Measurements from ENCODE around the gene ABRAXAS1. TPM values are rescaled to one million over a fixed set of nuclear protein-coding genes. Genes with fewer than 3 reads are reported as not detected.

ABRAXAS1 gene
- polyA plus RNA-seq, 1 donor (not counting 4 experiments of a cell fraction or from before 2014, with no cell fraction given), result 9.4 TPM

- H4K20me1 ChIP-seq (ENCODE audit: control insufficient read depth, extremely low read depth, insufficient read depth, low read length), result no peaks in the 10 kb centered on the region
- dilution Hi-C loops (cut with MboI; ENCODE audit: extremely low pct_ligation_motif_present, low sequenced_read_pairs), result no loop called here
- FAIRE-seq, result no peak
Measured at GRCh38 chr4:83522239-83522638, 37.3 kb upstream of the ABRAXAS1 start.

GRCh38 chr4:83516042-83516772 lies 31.3 kb upstream of the ABRAXAS1 start:
- H3K27me3 ChIP-seq (ENCODE audit: control insufficient read depth, extremely low read depth, insufficient read depth, low read length), result no peaks in the 10 kb centered on the region
- no peaks in the 10 kb centered on the region for H4K20me1 ChIP-seq (ENCODE audit: control insufficient read depth, extremely low read depth, insufficient read depth, low read length)
- H3K9ac ChIP-seq (ENCODE audit: control insufficient read depth, extremely low read depth, insufficient read depth, low read length), result no peak overlapping the region
- FAIRE-seq, result no peak
- H3K79me2 ChIP-seq (ENCODE audit: control insufficient read depth, insufficient read depth, low read length), result no peaks in the 10 kb centered on the region
- no peak overlapping the region for H3K4me2 ChIP-seq (ENCODE audit: control insufficient read depth, extremely low read depth, insufficient read depth, low read depth, low read length)
- H3K4me3 ChIP-seq (ENCODE audit: control insufficient read depth in 2 of 3, extremely low read depth in 1 of 3, insufficient read depth in 2 of 3, low read depth in 1 of 3, low read length in 3 of 3), result no peak overlapping the region
- no peak overlapping the region for H2AFZ ChIP-seq (ENCODE audit: control insufficient read depth, low read length)
- dilution Hi-C loops (cut with MboI; ENCODE audit: extremely low pct_ligation_motif_present, low sequenced_read_pairs), result no loop called here
- peak; percentile 30 for DNase-seq (ENCODE audit: low read depth, low spot score)
- H3K27ac ChIP-seq (ENCODE audit: control insufficient read depth, insufficient read depth, low read length), result no peak overlapping the region
- H3K4me1 ChIP-seq (ENCODE audit: control insufficient read depth, extremely low read depth, insufficient read depth, low read length), result no peaks in the 10 kb centered on the region
- no peaks in the 10 kb centered on the region for H3K9me1 ChIP-seq (ENCODE audit: control insufficient read depth, extremely low read depth, insufficient read depth, low read length)
- TF ChIP-seq EZH2 (IDR thresholded peaks at IDR 0.05; ENCODE audit: low read length), result no peak
- TF ChIP-seq, protein P1, sequence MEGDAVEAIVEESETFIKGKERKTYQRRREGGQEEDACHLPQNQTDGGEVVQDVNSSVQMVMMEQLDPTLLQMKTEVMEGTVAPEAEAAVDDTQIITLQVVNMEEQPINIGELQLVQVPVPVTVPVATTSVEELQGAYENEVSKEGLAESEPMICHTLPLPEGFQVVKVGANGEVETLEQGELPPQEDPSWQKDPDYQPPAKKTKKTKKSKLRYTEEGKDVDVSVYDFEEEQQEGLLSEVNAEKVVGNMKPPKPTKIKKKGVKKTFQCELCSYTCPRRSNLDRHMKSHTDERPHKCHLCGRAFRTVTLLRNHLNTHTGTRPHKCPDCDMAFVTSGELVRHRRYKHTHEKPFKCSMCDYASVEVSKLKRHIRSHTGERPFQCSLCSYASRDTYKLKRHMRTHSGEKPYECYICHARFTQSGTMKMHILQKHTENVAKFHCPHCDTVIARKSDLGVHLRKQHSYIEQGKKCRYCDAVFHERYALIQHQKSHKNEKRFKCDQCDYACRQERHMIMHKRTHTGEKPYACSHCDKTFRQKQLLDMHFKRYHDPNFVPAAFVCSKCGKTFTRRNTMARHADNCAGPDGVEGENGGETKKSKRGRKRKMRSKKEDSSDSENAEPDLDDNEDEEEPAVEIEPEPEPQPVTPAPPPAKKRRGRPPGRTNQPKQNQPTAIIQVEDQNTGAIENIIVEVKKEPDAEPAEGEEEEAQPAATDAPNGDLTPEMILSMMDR (optimal IDR thresholded peaks at IDR 0.05 in 1 of 3, IDR thresholded peaks at IDR 0.05 in 1 of 3, conservative IDR thresholded peaks at IDR 0.05 in 1 of 3; ENCODE audit: extremely low read depth in 1 of 3, insufficient read depth in 2 of 3, low read length in 3 of 3), result no peak
- H3K36me3 ChIP-seq (ENCODE audit: control insufficient read depth in 2 of 2, extremely low read depth in 1 of 2, insufficient read depth in 2 of 2, low read length in 2 of 2), result no peaks in the 10 kb centered on the region
- H3K9me3 ChIP-seq (ENCODE audit: control insufficient read depth, low read depth, low read length), result no peaks in the 10 kb centered on the region

More at GRCh38 chr4:83522239-83522638, 37.3 kb upstream of the ABRAXAS1 start:
- Histone ChIP-seq H3K4me3 (ENCODE audit: control insufficient read depth in 2 of 3, extremely low read depth in 1 of 3, insufficient read depth in 2 of 3, low read depth in 1 of 3, low read length in 3 of 3) (no peak overlapping the region), H3K9me3 (ENCODE audit: control insufficient read depth, low read depth, low read length) (no peaks in the 10 kb centered on the region), H3K27me3 (ENCODE audit: control insufficient read depth, extremely low read depth, insufficient read depth, low read length) (no peaks in the 10 kb centered on the region), H3K9ac (ENCODE audit: control insufficient read depth, extremely low read depth, insufficient read depth, low read length) (no peak overlapping the region), H3K4me1 (ENCODE audit: control insufficient read depth, extremely low read depth, insufficient read depth, low read length) (no peaks in the 10 kb centered on the region), H3K27ac (ENCODE audit: control insufficient read depth, insufficient read depth, low read length) (no peak overlapping the region), H3K79me2 (ENCODE audit: control insufficient read depth, insufficient read depth, low read length) (no peaks in the 10 kb centered on the region), H3K9me1 (ENCODE audit: control insufficient read depth, extremely low read depth, insufficient read depth, low read length) (no peaks in the 10 kb centered on the region), H3K4me2 (ENCODE audit: control insufficient read depth, extremely low read depth, insufficient read depth, low read depth, low read length) (no peak overlapping the region), H2AFZ (ENCODE audit: control insufficient read depth, low read length) (no peak overlapping the region), H3K36me3 (ENCODE audit: control insufficient read depth in 2 of 2, extremely low read depth in 1 of 2, insufficient read depth in 2 of 2, low read length in 2 of 2) (no peaks in the 10 kb centered on the region)
- no peak for DNase-seq (ENCODE audit: low read depth, low spot score)
- no peak for TF ChIP-seq EZH2 (IDR thresholded peaks at IDR 0.05; ENCODE audit: low read length)
- TF ChIP-seq, protein P1 (optimal IDR thresholded peaks at IDR 0.05 in 1 of 3, IDR thresholded peaks at IDR 0.05 in 1 of 3, conservative IDR thresholded peaks at IDR 0.05 in 1 of 3; ENCODE audit: extremely low read depth in 1 of 3, insufficient read depth in 2 of 3, low read length in 3 of 3), result no peak

All from keratinocyte (primary cell).